PC-9 (cell line): ENCODE data around the gene FBF1.

Source experiments
- CTCF ChIP-seq: fragments of 200-600 bp; sonication (generic); conservative IDR thresholded peaks from 2 replicates; pipeline ENCODE4 v1.6.1; 2017; ENCODE audit warnings: mixed run types, antibody characterized with exemption, mild to moderate bottlenecking, moderate library complexity
- EZH2 ChIP-seq: fragments of 200-600 bp; sonication (generic); IDR thresholded peaks from 2 replicates; pipeline ENCODE4 v1.8.0; 2017; ENCODE audit warnings: antibody characterized with exemption, low read depth

GRCh38 chr17:75917917-75918445 is 22.9 kb downstream of the FBF1 start:
- TF ChIP-seq CTCF (no peak), EZH2 (no peak)
